GM12878 (cell line): ENCODE results near the gene FBXL15. TPM values are rescaled to one million over a fixed set of nuclear protein-coding genes. Genes with fewer than 3 reads are reported as not detected.

Experiments used
- ATAC-seq: fragments of 200-7000 bp; cut with Tn5 transposase; 3 replicates; pipeline ENCODE4 v1.9.1; 2020; ENCODE audit warnings: mild to moderate bottlenecking, moderate library complexity
- BruUV-seq: library from RNA; stranded (reverse); fragments of 400-500 nt; replicated peaks from 2 replicates; lab custom pipeline; 2021; lab: Mats Ljungman, UMichigan
- CTCF ChIA-PET: fragments of 300-600 bp; sonication (Branson Sonifier 250); formaldehyde crosslinking; extraction: SDS; loops from one replicate; lab custom pipeline; 2021; ENCODE audit warnings: inconsistent platforms; lab: Yijun Ruan, JAX
- POLR2A ChIA-PET: fragments of 350-600 bp; formaldehyde crosslinking; extraction: SDS; loops from one replicate; lab custom pipeline; 2021; ENCODE audit warnings: inconsistent platforms; lab: Charles Lee
- RAD21 ChIA-PET: fragments of 300-600 bp; sonication (Branson Sonifier 250); formaldehyde crosslinking; loops from one replicate; lab custom pipeline; 2023; ENCODE audit warnings: antibody characterized with exemption; ENCODE audit not compliant: unreplicated experiment; lab: Charles Lee
- SMC1A ChIA-PET: fragments of 300-600 bp; sonication (Branson Sonifier 250); formaldehyde crosslinking; loops from one replicate; lab custom pipeline; 2023; ENCODE audit not compliant: unreplicated experiment, uncharacterized antibody; lab: Charles Lee
- DNase-seq: peaks from one replicate; pipeline ENCODE4 v3.0.0-alpha.2; 2011; ENCODE audit warnings: low read depth, low spot score
- FAIRE-seq: peaks from 3 replicates; lab custom pipeline; 2011; peaks lifted over from hg19 to GRCh38; lab: Jason Lieb, UNC
- H2AFZ ChIP-seq: 2 replicates; pipeline ENCODE4 v1.6.0; 2011; ENCODE audit warnings: low read depth, low read length, control low read depth; ENCODE audit not compliant: control insufficient read depth
- H3K27ac ChIP-seq: 2 replicates; pipeline ENCODE4 v1.5.1; 2011; ENCODE audit warnings: control low read depth; ENCODE audit not compliant: control insufficient read depth, insufficient read depth
- H3K27me3 ChIP-seq, 2 experiments: replicated peaks in 1 of 2; 2 replicates each; pipeline versions ENCODE4 v1.6.0 to v1.6.1; 2011; ENCODE audit warnings: low read length in 1 of 2; ENCODE audit not compliant: control insufficient read depth in 2 of 2, insufficient read depth in 2 of 2
- H3K36me3 ChIP-seq, 2 experiments: 2 replicates each; pipeline ENCODE4 v1.5.1; 2011; ENCODE audit warnings: low read length in 1 of 2; ENCODE audit not compliant: control insufficient read depth in 2 of 2, insufficient read depth in 2 of 2
- H3K4me1 ChIP-seq: 2 replicates; pipeline ENCODE4 v1.6.1; 2011; ENCODE audit warnings: mild to moderate bottlenecking, low read length, moderate library complexity, mixed read lengths; ENCODE audit not compliant: control insufficient read depth, insufficient read depth
- H3K4me2 ChIP-seq: 2 replicates; pipeline ENCODE4 v1.6.0; 2011; ENCODE audit warnings: control low read depth; ENCODE audit not compliant: control insufficient read depth, insufficient read depth
- H3K4me3 ChIP-seq: fragments of 200-600 bp; sonication (generic); 2 replicates; pipeline ENCODE4 v1.5.1; 2016
- H3K79me2 ChIP-seq: 2 replicates; pipeline ENCODE4 v1.6.0; 2011; ENCODE audit warnings: low read length; ENCODE audit not compliant: control insufficient read depth, insufficient read depth
- H3K9ac ChIP-seq: 2 replicates; pipeline ENCODE4 v1.8.0; 2011; ENCODE audit warnings: low read length, control low read depth, mixed read lengths; ENCODE audit not compliant: control insufficient read depth, insufficient read depth
- H3K9me3 ChIP-seq: replicated peaks from 3 replicates; pipeline ENCODE4 v1.5.1; 2011; ENCODE audit warnings: mild to moderate bottlenecking, low read length; ENCODE audit not compliant: control insufficient read depth, insufficient read depth
- H4K20me1 ChIP-seq: 2 replicates; pipeline ENCODE4 v1.6.0; 2011; ENCODE audit not compliant: control insufficient read depth, insufficient read depth
- CBFB ChIP-seq: IDR thresholded peaks from 2 replicates; pipeline ENCODE4 v1.6.1; 2016; ENCODE audit warnings: antibody characterized with exemption, low read depth
- CUX1 ChIP-seq: IDR thresholded peaks from 2 replicates; pipeline ENCODE4 v1.6.1; 2012; ENCODE audit warnings: improper control_type of control experiment, low read depth, low read length; ENCODE audit not compliant: insufficient replicate concordance
- LARP7 ChIP-seq: fragments of 450-650 bp; IDR thresholded peaks from 2 replicates; pipeline ENCODE4 v1.6.1; 2017; ENCODE audit warnings: mild to moderate bottlenecking
- MTA2 ChIP-seq: fragments of 450-650 bp; IDR thresholded peaks from 2 replicates; pipeline ENCODE4 v1.6.1; 2016; ENCODE audit warnings: low read depth, mild to moderate bottlenecking, moderate library complexity
- WGBS: methylation state at CpG from one replicate; pipeline ENCODE4 v1.1.6; 2016; ENCODE audit warnings: low lambda C conversion rate; ENCODE audit not compliant: insufficient replicate concordance, insufficient coverage; ENCODE audit errors: missing lambda C conversion rate; 5-methylcytosine and 5-hydroxymethylcytosine counted together
- in situ Hi-C: fragments of 300-500 bp; cut with MboI; formaldehyde crosslinking; loops from 9 replicates; pipeline ENCODE4 v1.14.3; 2018; ENCODE audit warnings: mixed read lengths
- intact Hi-C: fragments of 100-400 bp; cut with micrococcal nuclease; formaldehyde crosslinking; loops from one replicate; pipeline ENCODE4 v1.14.2; 2022; ENCODE audit not compliant: unreplicated experiment
- polyA plus RNA-seq, 11 experiments: library from polyadenylated mRNA; depleted of rRNA in 4 of 11; unstranded in 6 of 11; stranded (reverse) in 5 of 11; fragments of >200 nt; fragmentation: Nextera tagmentation in 4 of 11; fragmentation: Illumina TruSeq in 1 of 11; extraction: Ambion mirVana in 4 of 11; extraction: Trizol in 1 of 11; gene quantifications; 1 replicate in 1 of 11; 2 replicates in 10 of 11; pipeline versions ENCODE4 v1.2.1 to v1.2.3, GENCODE V29; 2011 to 2016; ENCODE audit warnings: inconsistent platforms in 2 of 11, missing spikeins in 2 of 11, low read depth in 1 of 11
- total RNA-seq, 4 experiments: library from RNA; depleted of rRNA in 3 of 4; stranded (reverse); fragments of >200 nt in 3 of 4; fragmentation: Illumina TruSeq in 1 of 4; extraction: Trizol in 1 of 4; gene quantifications; 2 replicates each; pipeline versions ENCODE4 v1.2.1 to v1.2.3, GENCODE V29; 2013 to 2021

FBXL15 gene
- total and polyA plus RNA-seq, 10 of the 15 experiments (the other 5 are each of a cell fraction or from before 2014, with no cell fraction given): 0.13 to 21.3 (median 7.9) TPM

DNA sequence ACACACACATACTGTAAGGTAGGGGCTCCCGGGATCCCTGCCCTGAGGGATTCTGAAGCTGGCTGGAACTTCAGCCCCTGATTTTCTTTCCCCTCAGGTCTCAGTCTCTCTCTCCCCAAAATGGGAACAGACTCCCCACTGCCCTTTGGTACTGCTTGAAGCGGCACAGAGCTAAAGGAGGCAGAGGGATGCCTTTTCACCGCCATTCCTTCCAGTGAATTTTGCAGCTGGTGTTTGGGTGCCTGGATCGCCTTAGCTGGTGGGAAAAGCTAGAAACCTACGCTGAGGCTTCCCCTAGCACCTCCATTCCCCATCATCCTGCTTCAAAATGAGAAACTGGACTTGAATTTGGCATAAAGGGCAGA is 14.5 kb downstream of the FBXL15 start:
- H3K27me3 ChIP-seq: no peaks in the 10 kb centered on the region
- H3K36me3 ChIP-seq: no peaks in the 10 kb centered on the region
- CTCF ChIA-PET: interaction anchor here (1.0 to 2.6 kb wide), 8 partner anchors 12 to 209 kb away, joined by 3 to 8 read pairs (median 6); partner anchors contain the start of gene C10orf95
- H3K4me2 ChIP-seq: peak overlapping the region; percentile 68
- no peaks in the 10 kb centered on the region for H4K20me1 ChIP-seq
- peak overlapping the region; percentile 85 for H2AFZ ChIP-seq
- RAD21 ChIA-PET: interaction anchor here (1.0 to 3.0 kb wide), 4 partner anchors 15 to 149 kb away, joined by 3 to 16 read pairs (median 8); partner anchors contain the start of genes C10orf95 and FBXL15
- peak overlapping the region; percentile 74; the same call in 1 of the 2 replicates for H3K4me3 ChIP-seq
- SMC1A ChIA-PET: interaction anchor here (1.2 to 5.5 kb wide), 4 partner anchors 14 to 42 kb away, joined by 3 to 42 read pairs (median 6); partner anchors contain the start of genes C10orf95 and FBXL15
- intact Hi-C loops (no loop called here), in situ Hi-C loops (no loop called here)
- FAIRE-seq: no peak
- peak overlapping the region; percentile 55 for H3K9ac ChIP-seq
- no TSS peak for BruUV-seq
- ATAC-seq: no peak
- peak overlapping the region; percentile 38 for H3K27ac ChIP-seq
- POLR2A ChIA-PET: interaction anchor here (1.4 to 5.5 kb wide), 5 partner anchors 13 to 40 kb away, joined by 6 to 42 read pairs (median 28); partner anchors contain the start of genes C10orf95, FBXL15 and NFKB2
- TF ChIP-seq CUX1 (no peak), CBFB (0 out of 2 replicates have a peak, but pooled peaks have one; percentile 18), LARP7 (0 out of 2 replicates have a peak, but pooled peaks have one; percentile 28), MTA2 (no peak)
- peaks cover 11% of the 10 kb centered on the region for H3K79me2 ChIP-seq
- no peak for DNase-seq
- peaks cover 22% of the 10 kb centered on the region for H3K4me1 ChIP-seq
- no peaks in the 10 kb centered on the region for H3K9me3 ChIP-seq
- 68% methylated on average over 5 of the region's 5 CpGs for WGBS
